Measurements from ENCODE around the gene PDE4DIP. TPM values are rescaled to one million over a fixed set of nuclear protein-coding genes. Genes with fewer than 3 reads are reported as not detected.
"Not testable (repeated sequence)": the region's sequence is repeated elsewhere in the genome, so short reads cannot be mapped to it uniquely, and the experiment has no call there.

Gene PDE4DIP
- total RNA-seq, 2 donors from 2014 or later = 1,013 to 1,607 TPM

- DNase-seq; intact Hi-C loops (cut with DNase I): not testable (repeated sequence)
- peak in 1 of 2 donors; percentile 39 for ATAC-seq
These were observed 18.4 kb downstream of the PDE4DIP start for GRCh38 chr1:148862590-148862989.

GRCh38 chr1:148868924-148869633, 24.9 kb downstream of the PDE4DIP start:
- DNase-seq; intact Hi-C loops (cut with DNase I): not testable (repeated sequence)
- peak in 1 of 2 donors; percentile 30 for ATAC-seq

GRCh38 chr1:148869634-148869961, 25.4 kb downstream of the PDE4DIP start:
- peak; percentile 30 to 88 for ATAC-seq
- intact Hi-C loops (cut with DNase I); DNase-seq: not testable (repeated sequence)

- peak; percentile 88 to 99 for ATAC-seq
- intact Hi-C loops (cut with DNase I); DNase-seq: not testable (repeated sequence)
These were observed 30.5 kb downstream of the PDE4DIP start for GRCh38 chr1:148874408-148875388.

DNA sequence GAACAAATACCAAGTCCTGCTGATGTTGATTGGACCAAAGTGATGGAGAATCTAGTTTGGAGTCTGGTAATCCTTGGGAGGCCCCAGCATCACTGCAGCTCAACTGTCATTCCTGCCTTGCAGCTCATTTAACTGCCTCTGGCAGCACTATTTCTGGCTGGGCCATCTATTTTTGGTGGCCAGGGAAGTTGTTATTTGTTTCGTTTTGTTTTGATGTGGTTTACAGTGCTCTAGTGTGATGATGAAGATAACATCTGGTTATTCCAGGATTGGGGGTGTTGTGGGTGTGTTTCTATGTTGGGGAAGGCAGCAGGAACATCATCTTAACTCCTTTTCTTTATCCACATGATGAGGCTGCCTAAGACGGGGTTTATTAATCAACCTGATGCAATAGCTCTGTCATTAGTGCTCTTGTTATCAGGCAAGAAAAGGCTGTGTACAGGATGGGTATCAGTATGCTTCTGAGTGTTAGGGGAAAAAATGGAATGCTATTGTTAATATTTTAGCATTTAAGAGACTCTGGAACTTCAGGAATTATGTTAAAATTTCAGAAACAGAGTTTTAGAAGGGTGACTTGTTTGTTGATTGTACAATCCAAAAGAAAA, 35.7 kb downstream of the PDE4DIP start:
- DNase-seq; ATAC-seq; intact Hi-C loops (cut with DNase I): not testable (repeated sequence)

- intact Hi-C loops (cut with DNase I); ATAC-seq: not testable (repeated sequence)
These were observed 37.0 kb downstream of the PDE4DIP start for GRCh38 chr1:148881261-148881660.

DNA sequence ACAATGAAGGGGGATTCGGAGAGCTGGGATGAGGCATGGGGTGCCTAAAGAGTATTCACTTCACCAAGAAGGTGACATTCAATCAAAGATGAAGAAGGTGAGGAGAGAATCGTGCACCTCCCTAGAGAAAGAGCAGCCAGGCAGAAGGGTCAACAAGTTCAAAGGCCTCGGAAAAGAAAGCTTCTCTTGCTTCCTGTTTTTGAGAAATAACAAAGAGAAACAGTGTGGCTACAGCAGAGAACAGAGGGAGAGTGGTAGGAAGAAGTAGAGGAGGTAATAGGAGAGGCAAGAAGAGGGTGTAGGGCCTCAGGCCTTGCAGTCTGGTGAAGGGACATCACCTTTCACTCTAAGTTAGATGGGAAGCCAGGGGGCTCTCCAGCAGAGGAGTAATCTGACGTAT, 41.0 kb downstream of the PDE4DIP start:
- DNase-seq; intact Hi-C loops (cut with DNase I); ATAC-seq: not testable (repeated sequence)

More at GRCh38 chr1:148881261-148881660, 37.0 kb downstream of the PDE4DIP start:
- not testable (repeated sequence) for DNase-seq

- ATAC-seq; intact Hi-C loops (cut with DNase I); DNase-seq: not testable (repeated sequence)
These were observed 42.1 kb downstream of the PDE4DIP start for GRCh38 chr1:148886293-148886692.

- peak; percentile 76 to 90 for ATAC-seq
- intact Hi-C loops (cut with DNase I); DNase-seq: not testable (repeated sequence)
These were observed 44.4 kb downstream of the PDE4DIP start for GRCh38 chr1:148888597-148888996.

DNA sequence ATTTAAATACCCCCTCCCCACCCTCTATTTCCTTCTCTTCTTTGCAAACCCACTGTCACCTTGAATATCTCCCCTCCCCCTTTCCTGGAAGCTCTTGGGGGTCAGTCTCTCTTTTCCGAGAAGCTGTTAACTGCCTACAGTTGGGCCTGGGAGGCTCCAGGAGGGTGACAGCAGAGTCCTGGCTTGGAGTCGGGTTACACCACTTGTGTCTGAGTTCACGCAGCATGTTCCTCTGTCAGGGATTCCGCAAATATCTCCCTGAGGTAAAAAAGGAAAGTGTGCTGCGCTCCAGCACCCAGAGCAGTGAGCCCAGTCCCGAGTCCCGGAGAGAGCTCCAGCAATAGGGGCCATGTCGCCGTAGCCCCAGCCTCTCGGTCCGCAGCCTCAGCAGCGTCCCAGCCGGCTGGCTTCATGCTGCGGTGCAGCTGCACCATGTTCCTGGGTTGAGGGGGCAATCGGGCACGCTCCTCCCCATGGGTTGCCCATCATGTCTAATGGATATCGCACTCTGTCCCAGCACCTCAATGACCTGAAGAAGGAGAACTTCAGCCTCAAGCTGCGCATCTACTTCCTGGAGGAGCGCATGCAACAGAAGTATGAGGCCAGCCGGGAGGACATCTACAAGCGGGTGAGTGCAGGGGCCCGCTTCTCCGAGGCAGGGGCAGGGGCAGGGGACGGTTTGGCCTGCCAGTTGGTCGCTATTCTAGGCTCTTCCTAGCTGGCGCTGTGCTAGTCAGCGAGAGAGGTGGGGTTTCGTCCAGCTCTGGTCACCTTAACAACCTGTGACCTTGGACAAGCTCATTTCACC, 45.2 kb downstream of the PDE4DIP start:
- intact Hi-C loops (cut with DNase I) = not testable (repeated sequence)
- DNase-seq (peak; percentile 6), ATAC-seq (peak; percentile 86 to 88)

- intact Hi-C loops (cut with DNase I); DNase-seq: not testable (repeated sequence)
- peak; percentile 14 to 18 for ATAC-seq
These were observed 45.9 kb downstream of the PDE4DIP start for GRCh38 chr1:148890075-148890568.

DNA sequence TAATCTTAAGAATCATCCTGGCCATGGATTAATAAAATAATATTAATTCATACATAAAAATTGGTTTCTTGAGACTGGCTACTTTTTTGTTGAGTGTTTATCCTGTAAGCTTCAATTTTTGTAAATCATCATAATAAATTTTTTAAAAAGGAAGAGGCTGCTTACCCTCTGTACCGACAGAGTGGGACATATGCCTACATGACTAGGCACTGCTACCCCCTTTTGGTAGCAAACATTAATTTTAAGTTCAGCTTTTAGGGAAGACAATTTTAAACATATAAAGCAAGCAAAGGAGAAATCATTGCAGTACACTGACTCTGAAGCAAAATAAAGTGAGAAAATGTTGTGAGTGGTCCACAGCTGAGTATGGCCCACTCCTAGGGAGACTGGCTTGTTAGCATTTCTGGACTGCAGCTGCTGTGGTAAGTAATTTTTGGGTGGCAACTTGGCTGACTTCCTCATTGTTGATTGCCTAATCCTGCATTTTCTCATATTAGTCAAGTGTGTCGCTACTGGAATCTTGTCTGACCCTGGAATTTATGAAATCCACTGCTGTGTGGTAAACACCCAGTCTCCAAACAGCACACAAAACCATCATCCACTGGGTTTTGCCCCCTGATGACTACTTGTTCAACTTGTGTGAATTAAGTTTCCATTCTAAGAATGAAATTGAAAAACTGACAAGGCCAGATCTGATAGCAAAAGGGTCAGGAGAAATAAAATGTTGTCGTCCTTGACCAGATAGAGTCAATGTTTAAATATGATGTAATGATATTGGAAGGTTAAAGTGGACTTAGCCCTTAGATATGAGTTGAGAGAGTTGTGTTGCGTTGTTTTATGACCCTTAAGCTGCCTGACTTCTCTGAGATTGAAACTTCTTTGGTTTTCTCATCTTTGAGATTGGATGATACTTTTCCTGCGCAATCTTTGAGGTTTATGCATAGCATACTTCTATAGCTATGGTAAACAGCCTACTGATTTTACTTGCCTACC, 50.4 kb downstream of the PDE4DIP start:
- DNase-seq; intact Hi-C loops (cut with DNase I): not testable (repeated sequence)
- ATAC-seq = peak; percentile 48 to 63

DNA sequence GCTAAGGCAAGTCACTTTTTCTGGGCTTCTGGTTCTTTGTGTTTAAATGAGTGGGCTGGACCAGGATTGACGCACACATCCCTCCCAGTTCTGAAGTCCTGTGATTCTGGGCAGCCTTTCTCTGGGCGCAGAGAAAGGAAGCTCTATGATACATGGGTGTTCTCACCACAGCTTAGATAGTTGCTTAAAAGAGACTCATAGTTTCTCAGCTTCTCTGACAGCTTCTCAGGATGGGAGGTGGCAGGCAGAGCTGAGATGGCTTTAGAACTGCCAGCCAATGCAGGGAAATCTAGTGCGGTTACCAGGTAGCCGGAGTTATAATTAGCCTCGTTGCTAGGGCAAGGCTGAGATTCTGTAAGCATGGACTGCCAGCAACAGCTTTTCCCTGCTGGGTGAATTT, 55.8 kb downstream of the PDE4DIP start:
- ATAC-seq = peak; percentile 72 to 84
- intact Hi-C loops (cut with DNase I); DNase-seq: not testable (repeated sequence)

GRCh38 chr1:148900691-148901090, 56.5 kb downstream of the PDE4DIP start:
- ATAC-seq = peak in 1 of 2 donors; percentile 23
- intact Hi-C loops (cut with DNase I); DNase-seq: not testable (repeated sequence)

- peak; percentile 98 to 99 for ATAC-seq
- intact Hi-C loops (cut with DNase I); DNase-seq: not testable (repeated sequence)
These were observed 57.1 kb downstream of the PDE4DIP start for GRCh38 chr1:148901150-148901952.

DNA sequence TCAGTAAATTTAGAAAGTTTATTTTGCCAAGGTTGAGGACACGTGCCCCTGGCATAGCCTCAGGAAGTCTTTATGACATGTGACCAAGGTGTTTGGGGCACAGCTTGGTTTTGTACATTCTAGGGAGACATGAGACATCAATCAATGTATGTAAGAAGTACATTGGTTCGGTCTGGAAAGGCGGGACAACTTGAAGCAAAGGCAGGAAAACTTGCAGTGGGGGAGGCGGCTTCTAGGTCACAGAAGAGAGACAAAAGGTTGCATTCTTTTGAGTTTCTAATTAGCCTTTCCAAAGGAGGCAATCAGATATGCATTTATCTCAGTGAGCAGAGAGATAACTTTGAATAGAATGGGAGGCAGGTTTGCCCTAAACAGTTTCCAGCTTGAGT, 57.7 kb downstream of the PDE4DIP start:
- DNase-seq; intact Hi-C loops (cut with DNase I); ATAC-seq: not testable (repeated sequence)

Data from left cardiac atrium (tissue), 4 donors.